GM18526 (cell line): ENCODE data around the gene TTL.
"Not testable (repeated sequence)": the region's sequence is repeated elsewhere in the genome, so short reads cannot be mapped to it uniquely, and the experiment has no call there.

ENCODE experiments used
- POLR2A ChIP-seq: IDR thresholded peaks from 3 replicates; pipeline ENCODE4 v1.6.1; 2011; ENCODE audit not compliant: insufficient read length; ENCODE audit errors: extremely low read depth

The TTL gene

DNA sequence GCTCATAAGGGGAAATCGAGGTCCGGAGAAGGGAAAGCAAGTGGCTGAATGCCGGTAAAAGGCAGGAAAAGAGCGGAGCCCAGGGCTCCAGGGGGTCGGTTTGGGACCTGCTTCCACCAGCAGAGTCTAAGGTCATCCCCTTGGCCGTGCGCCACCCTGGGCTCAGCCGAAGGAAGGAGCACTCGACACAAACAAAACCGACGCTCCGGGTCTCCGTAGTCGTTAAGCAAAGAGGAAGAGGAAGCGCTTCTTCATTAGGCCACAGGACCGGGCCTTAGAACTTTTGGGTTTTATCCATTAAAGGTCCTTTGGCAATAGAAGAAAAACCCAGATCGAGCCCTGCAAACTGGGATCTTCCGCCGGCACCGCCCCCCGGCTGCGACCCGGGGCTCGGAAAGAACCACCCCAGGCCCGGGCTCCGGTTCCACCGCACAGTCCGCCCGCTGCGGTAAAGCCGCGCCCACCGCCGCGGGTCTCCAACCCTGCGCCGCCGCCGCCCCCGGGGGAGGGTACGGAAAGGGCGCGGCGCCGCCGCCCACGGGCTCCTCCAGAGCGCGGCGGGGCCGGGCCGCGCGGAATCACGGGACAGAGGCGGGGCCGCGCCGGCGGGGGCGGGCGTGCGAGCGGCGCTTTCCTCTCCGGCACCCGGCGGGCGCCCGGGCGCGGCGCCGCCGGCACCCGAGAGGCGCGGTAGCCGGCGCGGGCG, at the start of gene TTL:
Gene TTL, plus strand, starts transcription at position 629 of the 706 bp plus-strand sequence. CDS start 189 bp downstream, outside the sequence.
- peak; percentile 56 for TF ChIP-seq POLR2A

DNA sequence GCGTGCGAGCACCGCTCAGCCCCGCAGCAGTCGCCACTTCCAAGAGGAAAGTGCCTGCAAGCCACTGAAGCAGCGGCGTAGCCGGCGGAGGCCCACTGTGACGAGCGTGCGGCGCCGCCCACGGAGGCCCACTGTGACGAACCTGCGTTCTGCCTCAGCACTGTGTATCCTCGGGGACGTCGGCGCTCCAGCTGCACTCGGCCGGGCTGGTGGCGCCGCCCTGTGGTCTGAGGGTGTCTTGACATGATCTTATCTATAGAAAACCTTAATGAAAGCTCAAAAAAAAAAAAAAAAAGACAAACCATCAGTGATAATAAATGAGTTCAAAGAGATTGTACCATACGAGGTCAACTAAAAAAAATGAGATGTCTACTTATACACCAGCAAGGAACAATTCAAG, 48.5 kb upstream of the TTL start, which contains the start of gene RGPD8:
Gene RGPD8, minus strand, starts transcription at position 166 of the 400 bp plus-strand sequence. CDS start 192 bp downstream, outside the sequence.
- not testable (repeated sequence) for TF ChIP-seq POLR2A

DNA sequence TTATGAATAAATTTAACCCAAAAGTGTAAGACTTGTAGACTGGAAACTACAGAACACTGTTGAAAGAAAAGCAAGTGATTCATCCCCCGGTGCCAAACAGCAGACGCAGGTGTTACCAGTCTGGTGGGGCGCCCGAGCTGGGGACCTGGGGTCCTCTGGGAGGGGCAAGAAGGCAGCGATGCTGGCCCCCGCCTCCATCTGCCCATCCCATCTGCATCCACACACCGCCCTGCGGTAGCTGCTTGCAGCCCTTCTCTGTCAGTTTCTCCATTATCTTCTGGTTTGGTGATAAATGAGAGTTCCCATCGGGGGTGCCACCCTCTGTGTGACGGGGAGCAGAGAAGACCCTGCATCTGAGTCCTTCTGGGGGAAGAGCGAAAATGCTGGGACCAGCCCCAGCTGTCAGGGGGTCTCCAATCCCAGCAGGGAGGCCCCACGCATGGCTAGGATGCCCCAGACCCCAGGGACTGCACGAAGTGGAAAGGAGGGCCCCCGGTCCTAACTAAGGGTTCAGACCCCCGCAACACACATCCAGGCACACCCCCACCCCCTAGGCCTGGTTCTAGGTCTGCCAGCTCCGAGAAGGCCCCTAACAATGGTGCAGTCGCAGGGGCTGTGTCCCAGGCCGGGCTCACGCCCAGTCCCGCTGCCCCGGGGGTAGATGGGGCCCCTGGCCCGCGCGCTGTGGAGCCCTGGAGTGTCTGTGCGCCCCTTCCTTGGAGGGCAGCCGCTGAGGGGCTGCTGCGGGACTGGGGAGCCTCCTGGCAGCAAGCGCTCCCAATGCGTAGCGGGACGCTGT, 47.8 kb upstream of the TTL start:
- no peak for TF ChIP-seq POLR2A

DNA sequence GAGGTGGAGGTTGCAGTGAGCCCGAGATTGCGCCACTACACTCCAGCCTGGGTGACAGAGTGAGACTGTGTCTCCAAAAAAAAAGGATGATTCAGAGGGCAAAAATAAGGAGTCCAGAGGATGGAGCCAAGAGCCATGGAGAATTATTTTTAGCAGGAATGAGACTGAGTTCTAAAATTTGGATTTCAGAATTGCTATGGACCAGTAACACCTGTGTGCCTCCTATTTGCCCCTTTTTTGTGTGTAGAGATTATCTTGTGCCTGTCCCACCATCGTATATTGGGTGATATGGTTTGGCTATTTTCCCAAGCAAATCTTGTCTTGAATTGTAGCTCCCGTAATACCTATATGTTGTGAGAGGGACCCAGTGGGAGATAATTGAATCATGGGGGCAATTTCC, 32.1 kb upstream of the TTL start:
- no peak for TF ChIP-seq POLR2A

GRCh38 chr2:112451317-112451716, 30.6 kb upstream of the TTL start:
- TF ChIP-seq POLR2A: no peak

GRCh38 chr2:112454586-112454985, 27.4 kb upstream of the TTL start:
- no peak for TF ChIP-seq POLR2A

GRCh38 chr2:112459372-112459771, 22.6 kb upstream of the TTL start:
- no peak for TF ChIP-seq POLR2A

- no peak for TF ChIP-seq POLR2A
Observed at GRCh38 chr2:112462178-112462577, 19.8 kb upstream of the TTL start.

DNA sequence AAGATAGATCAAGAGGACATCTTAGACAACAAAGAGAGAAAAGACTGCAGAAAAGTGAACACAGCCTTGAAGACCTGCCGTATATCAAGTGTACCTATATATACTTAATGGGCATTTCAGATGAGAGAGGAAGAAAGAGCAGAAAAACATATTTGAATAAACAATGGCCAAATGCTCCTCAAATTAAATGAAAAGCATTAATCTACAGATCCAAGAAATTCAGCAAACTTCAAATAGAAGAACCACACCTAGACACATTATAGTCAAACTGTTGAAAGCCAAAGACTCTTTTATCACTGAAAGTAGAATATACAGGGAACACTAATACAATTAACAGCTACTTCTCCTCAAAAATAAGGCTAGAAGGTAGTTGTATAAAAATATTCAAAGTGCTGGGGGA, 18.7 kb upstream of the TTL start:
- no peak for TF ChIP-seq POLR2A

GRCh38 chr2:112465382-112465781, 16.6 kb upstream of the TTL start:
- no peak for TF ChIP-seq POLR2A

DNA sequence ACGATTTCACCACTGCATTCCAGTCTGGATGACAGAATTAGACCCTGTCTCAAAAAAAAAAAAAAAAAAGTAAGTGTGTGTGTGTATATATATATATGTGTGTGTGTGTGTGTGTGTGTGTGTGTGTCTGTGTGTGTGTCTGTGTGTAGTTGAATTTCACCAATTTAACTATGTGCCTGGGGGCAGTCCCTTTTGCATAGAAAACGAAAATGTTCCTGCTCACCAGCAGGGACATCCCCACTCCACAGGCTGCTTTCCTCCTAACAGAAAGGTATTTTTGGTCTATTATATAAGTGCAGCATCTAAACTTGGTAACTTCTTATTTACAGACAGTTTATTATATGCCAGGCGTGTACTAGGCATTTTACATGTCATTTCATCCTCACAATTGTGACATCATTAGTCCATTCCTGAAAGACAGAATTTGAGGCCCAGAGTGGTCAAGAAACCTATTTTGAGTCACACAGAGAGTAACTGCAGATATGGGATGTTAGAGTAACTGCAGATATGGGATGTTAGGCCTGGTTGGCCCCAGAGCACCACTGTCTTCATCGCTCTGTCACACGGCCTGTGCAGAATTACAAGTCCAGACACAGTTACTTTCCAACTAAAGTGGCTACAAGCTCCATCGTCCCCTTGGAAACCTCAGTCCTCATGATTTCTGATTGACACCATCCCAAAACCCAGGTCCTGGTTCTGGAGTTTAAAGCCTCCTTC, 9.3 kb upstream of the TTL start:
- no peak for TF ChIP-seq POLR2A

- no peak for TF ChIP-seq POLR2A
Observed at GRCh38 chr2:112474844-112475486, 7.0 kb upstream of the TTL start.

DNA sequence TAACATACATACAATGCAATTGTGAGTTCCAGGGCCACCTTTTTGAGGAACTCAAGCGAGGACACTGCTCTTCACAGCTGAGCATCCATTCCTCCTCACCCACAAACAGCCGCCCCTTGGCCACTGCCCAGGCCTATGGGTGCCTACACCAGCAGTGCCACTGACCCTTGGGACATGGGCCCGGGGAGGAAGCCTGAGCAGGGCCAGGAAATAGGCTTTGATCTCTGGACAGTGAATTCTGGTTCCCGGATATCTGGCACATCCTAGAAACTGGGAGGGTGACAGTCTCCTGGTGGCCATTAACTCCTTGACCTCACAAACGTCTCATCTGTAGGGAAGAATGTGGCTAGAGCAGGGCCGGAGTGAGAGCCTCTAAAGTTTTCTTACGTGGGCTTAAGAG, 5.5 kb upstream of the TTL start:
- TF ChIP-seq POLR2A: no peak

- TF ChIP-seq POLR2A: no peak
Observed at GRCh38 chr2:112480530-112481049, 1.4 kb upstream of the TTL start.

GRCh38 chr2:112481050-112481527, 867 bp upstream of the TTL start:
- TF ChIP-seq POLR2A: no peak

DNA sequence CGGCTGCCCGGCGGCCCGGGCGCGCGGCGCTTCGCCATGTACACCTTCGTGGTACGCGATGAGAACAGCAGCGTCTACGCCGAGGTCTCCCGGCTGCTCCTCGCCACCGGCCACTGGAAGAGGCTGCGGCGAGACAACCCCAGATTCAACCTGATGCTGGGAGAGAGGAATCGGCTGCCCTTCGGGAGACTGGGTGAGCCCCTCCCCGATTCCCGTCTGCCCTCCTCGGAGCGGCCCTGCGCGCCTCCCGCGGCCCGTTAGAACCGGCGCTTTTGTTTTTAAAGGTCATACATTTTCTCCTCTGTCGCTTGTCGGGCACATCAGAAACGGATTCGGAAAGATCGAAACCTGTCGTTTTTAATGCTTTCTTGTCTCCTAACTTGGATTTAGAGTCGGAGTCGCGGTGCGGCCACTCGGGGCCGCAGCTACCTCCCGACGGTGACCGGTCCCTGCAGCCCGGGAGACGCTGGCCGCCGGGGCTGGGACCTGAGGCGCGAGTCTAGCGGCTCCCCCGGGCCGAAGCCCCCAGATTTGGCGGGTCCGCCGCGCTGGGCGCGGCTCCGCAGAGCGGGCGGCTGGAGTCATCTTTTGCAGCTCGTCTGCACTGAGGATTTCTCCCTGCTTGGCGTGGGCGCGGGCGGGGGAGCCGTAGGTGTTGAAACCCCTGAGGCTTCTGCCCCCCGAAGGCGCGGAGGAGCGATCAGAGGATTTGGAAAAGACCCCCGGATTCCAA, 519 bp downstream of the TTL start:
- TF ChIP-seq POLR2A: no peak
